Neural cell (in vitro differentiated cells): Measurements from ENCODE around the gene DPP9. TPM values are rescaled to one million over a fixed set of nuclear protein-coding genes. Genes with fewer than 3 reads are reported as not detected.

Experiments used
- H2AFZ ChIP-seq: fragments of 200-600, 300-800 bp; sonication (generic), shearing (Covaris generic); 2 replicates; pipeline ENCODE4 v1.6.0; 2014; ENCODE audit warnings: low read depth, mild to moderate bottlenecking, antibody characterized with exemption, low read length, moderate library complexity
- H3F3A ChIP-seq: fragments of 200-600 bp; shearing (Covaris generic); 2 replicates; pipeline ENCODE4 v1.6.1; 2016; ENCODE audit warnings: mild to moderate bottlenecking, moderate library complexity, mixed read lengths, antibody characterized with exemption, low read length; ENCODE audit not compliant: insufficient read depth, poor library complexity, severe bottlenecking
- H3K27ac ChIP-seq: fragments of 200-600, 300-800 bp; sonication (generic), shearing (Covaris generic); 2 replicates; pipeline ENCODE4 v1.5.1; 2014; ENCODE audit warnings: mild to moderate bottlenecking, low read length, moderate library complexity
- H3K27me3 ChIP-seq: fragments of 300-800, 200-600 bp; sonication (generic), shearing (Covaris generic); 2 replicates; pipeline ENCODE4 v1.6.0; 2014; ENCODE audit warnings: mild to moderate bottlenecking, low read depth, low read length, moderate library complexity; ENCODE audit not compliant: insufficient read depth
- H3K36me3 ChIP-seq: fragments of 300-800, 200-600 bp; sonication (generic), shearing (Covaris generic); 2 replicates; pipeline ENCODE4 v1.5.1; 2014; ENCODE audit warnings: mild to moderate bottlenecking, antibody characterized with exemption, low read length, moderate library complexity; ENCODE audit not compliant: insufficient read depth
- H3K4me2 ChIP-seq: fragments of 300-800, 200-600 bp; sonication (generic), shearing (Covaris generic); 2 replicates; pipeline ENCODE4 v1.6.0; 2014; ENCODE audit warnings: mild to moderate bottlenecking, low read length
- H3K4me3 ChIP-seq: fragments of 300-800, 200-600 bp; sonication (generic), shearing (Covaris generic); 2 replicates; pipeline ENCODE4 v1.5.1; 2014; ENCODE audit warnings: mild to moderate bottlenecking, low read length, moderate library complexity
- H3K79me2 ChIP-seq: fragments of 200-600 bp; shearing (Covaris generic); replicated peaks from 2 replicates; pipeline ENCODE4 v1.6.0; 2014; ENCODE audit warnings: mild to moderate bottlenecking, low read length, moderate library complexity; ENCODE audit not compliant: insufficient read depth
- H3K9ac ChIP-seq: fragments of 300-800, 200-600 bp; sonication (generic), shearing (Covaris generic); 2 replicates; pipeline ENCODE4 v1.6.1; 2016; ENCODE audit warnings: mild to moderate bottlenecking, low read length, mixed read lengths
- H3K9me2 ChIP-seq: fragments of 200-600 bp; shearing (Covaris generic); 2 replicates; pipeline ENCODE4 v1.6.1; 2016; ENCODE audit warnings: mild to moderate bottlenecking, low read length, mixed read lengths; ENCODE audit not compliant: insufficient read depth
- H3K9me3 ChIP-seq: fragments of 200-600, 300-800 bp; sonication (generic), shearing (Covaris generic); 2 replicates; pipeline ENCODE4 v1.6.1; 2016; ENCODE audit warnings: mild to moderate bottlenecking, mixed run types, low read length, moderate library complexity, mixed read lengths
- H4K20me1 ChIP-seq: fragments of 200-600 bp; shearing (Covaris generic); 2 replicates; pipeline ENCODE4 v1.6.1; 2016; ENCODE audit warnings: mild to moderate bottlenecking, mixed run types; ENCODE audit not compliant: insufficient read depth
- CTCF ChIP-seq: fragments of 450-650 bp; IDR thresholded peaks from 2 replicates; pipeline ENCODE4 v1.5.1; 2014; ENCODE audit warnings: antibody characterized with exemption, mild to moderate bottlenecking, moderate library complexity; ENCODE audit not compliant: poor library complexity, severe bottlenecking
- EP300 ChIP-seq: fragments of 450-650 bp; conservative IDR thresholded peaks from 2 replicates; pipeline ENCODE4 v1.6.1; 2014; ENCODE audit warnings: antibody characterized with exemption, mild to moderate bottlenecking, moderate library complexity; ENCODE audit not compliant: poor library complexity, severe bottlenecking
- EZH2 ChIP-seq: fragments of 200-600, 300-800 bp; shearing (Covaris generic), sonication (generic); IDR thresholded peaks from 2 replicates; pipeline ENCODE4 v1.6.1; 2014; ENCODE audit warnings: antibody characterized with exemption, low read length, borderline replicate concordance, mild to moderate bottlenecking; ENCODE audit not compliant: insufficient read depth, poor library complexity, severe bottlenecking
- MXI1 ChIP-seq: fragments of 450-650 bp; conservative IDR thresholded peaks from 2 replicates; pipeline ENCODE4 v1.6.1; 2014; ENCODE audit warnings: antibody characterized with exemption, mild to moderate bottlenecking; ENCODE audit not compliant: poor library complexity, severe bottlenecking
- POLR2AphosphoS5 ChIP-seq: IDR thresholded peaks from 2 replicates; pipeline ENCODE4 v1.6.1; 2012
- RAD21 ChIP-seq: fragments of 450-650 bp; conservative IDR thresholded peaks from 2 replicates; pipeline ENCODE4 v1.6.1; 2014; ENCODE audit warnings: antibody characterized with exemption, mild to moderate bottlenecking, moderate library complexity
- SMC3 ChIP-seq: fragments of 450-650 bp; conservative IDR thresholded peaks from 2 replicates; pipeline ENCODE4 v1.6.1; 2014; ENCODE audit warnings: antibody characterized with exemption, mild to moderate bottlenecking, moderate library complexity; ENCODE audit not compliant: poor library complexity
- TAF1 ChIP-seq: IDR thresholded peaks from 2 replicates; pipeline ENCODE4 v1.6.1; 2012; ENCODE audit warnings: low read depth
- polyA plus RNA-seq: library from polyadenylated mRNA; depleted of rRNA; stranded (reverse); fragments of >200 nt; gene quantifications from 2 replicates; pipeline ENCODE4 v1.2.3, GENCODE V29; 2014
- TF ChIP-seq, protein P1 (sequence below): IDR thresholded peaks from 2 replicates; pipeline ENCODE4 v1.6.1; 2012; ENCODE audit warnings: borderline replicate concordance

The DPP9 gene
- polyA plus RNA-seq, 1 donor from 2014 or later = 11.7 TPM

DNA sequence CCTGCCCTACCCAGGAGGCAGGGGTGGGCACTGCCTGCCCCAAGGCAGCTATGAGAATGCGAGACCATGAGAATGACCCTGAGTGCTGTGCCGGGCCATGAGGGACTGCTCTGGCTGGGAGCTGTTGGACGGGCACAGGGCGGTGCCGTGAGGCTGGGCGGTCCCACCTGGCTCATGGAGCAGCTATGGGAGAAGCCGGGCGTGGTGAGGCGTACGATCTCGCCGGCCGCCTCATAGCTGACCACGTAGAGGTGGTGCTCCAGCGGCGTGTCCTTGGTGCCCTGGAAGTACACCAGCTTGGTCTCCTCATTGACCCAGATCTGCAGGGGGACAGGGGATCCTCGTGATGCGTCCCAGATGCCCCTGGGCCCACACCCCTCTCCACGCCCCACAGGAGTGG lies 34.2 kb downstream of the DPP9 start:
- no peaks in the 10 kb centered on the region for H3K9me3 ChIP-seq
- no peak overlapping the region for H3K9ac ChIP-seq
- no peak overlapping the region for H3K27ac ChIP-seq
- H3K79me2 ChIP-seq = no peaks in the 10 kb centered on the region
- no peaks in the 10 kb centered on the region for H3F3A ChIP-seq
- H3K4me2 ChIP-seq = no peak overlapping the region
- H3K36me3 ChIP-seq = no peaks in the 10 kb centered on the region
- no peak overlapping the region for H3K4me3 ChIP-seq
- H3K27me3 ChIP-seq = no peaks in the 10 kb centered on the region
- TF ChIP-seq RAD21 (no peak), SMC3 (no peak), MXI1 (no peak), CTCF (no peak), TAF1 (no peak), EZH2 (no peak), EP300 (no peak), POLR2AphosphoS5 (no peak)
- TF ChIP-seq, protein P1, sequence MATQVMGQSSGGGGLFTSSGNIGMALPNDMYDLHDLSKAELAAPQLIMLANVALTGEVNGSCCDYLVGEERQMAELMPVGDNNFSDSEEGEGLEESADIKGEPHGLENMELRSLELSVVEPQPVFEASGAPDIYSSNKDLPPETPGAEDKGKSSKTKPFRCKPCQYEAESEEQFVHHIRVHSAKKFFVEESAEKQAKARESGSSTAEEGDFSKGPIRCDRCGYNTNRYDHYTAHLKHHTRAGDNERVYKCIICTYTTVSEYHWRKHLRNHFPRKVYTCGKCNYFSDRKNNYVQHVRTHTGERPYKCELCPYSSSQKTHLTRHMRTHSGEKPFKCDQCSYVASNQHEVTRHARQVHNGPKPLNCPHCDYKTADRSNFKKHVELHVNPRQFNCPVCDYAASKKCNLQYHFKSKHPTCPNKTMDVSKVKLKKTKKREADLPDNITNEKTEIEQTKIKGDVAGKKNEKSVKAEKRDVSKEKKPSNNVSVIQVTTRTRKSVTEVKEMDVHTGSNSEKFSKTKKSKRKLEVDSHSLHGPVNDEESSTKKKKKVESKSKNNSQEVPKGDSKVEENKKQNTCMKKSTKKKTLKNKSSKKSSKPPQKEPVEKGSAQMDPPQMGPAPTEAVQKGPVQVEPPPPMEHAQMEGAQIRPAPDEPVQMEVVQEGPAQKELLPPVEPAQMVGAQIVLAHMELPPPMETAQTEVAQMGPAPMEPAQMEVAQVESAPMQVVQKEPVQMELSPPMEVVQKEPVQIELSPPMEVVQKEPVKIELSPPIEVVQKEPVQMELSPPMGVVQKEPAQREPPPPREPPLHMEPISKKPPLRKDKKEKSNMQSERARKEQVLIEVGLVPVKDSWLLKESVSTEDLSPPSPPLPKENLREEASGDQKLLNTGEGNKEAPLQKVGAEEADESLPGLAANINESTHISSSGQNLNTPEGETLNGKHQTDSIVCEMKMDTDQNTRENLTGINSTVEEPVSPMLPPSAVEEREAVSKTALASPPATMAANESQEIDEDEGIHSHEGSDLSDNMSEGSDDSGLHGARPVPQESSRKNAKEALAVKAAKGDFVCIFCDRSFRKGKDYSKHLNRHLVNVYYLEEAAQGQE = no peak
- H3K9me2 ChIP-seq = no peaks in the 10 kb centered on the region
- H2AFZ ChIP-seq = no peak overlapping the region
- no peaks in the 10 kb centered on the region for H4K20me1 ChIP-seq

DNA sequence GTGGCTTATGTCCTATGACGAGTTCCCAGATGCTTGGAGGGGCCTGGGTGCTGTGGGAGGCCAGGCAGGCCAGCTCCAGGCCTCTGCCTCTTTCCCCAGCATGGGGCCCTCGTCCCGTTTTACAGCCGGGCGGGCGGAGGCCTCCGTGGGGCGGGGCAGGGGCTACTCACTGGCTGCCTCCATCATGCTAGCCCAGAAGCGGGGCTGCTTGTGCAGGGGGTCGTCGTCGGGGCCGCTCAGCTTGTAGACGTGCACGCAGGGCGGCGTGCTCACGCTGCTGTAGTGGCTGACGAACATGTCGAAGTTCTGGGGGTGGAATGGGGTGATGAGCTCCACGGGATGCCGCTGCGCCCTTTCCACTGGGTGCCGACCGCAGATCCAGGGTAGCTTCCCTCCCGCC lies 35.1 kb downstream of the DPP9 start:
- Histone ChIP-seq H3K4me3 (no peak overlapping the region), H3K79me2 (no peaks in the 10 kb centered on the region), H3F3A (no peaks in the 10 kb centered on the region), H3K9me3 (no peaks in the 10 kb centered on the region), H3K27ac (no peak overlapping the region), H3K9me2 (no peaks in the 10 kb centered on the region), H3K27me3 (no peaks in the 10 kb centered on the region), H2AFZ (no peak overlapping the region), H3K4me2 (no peak overlapping the region), H4K20me1 (no peaks in the 10 kb centered on the region), H3K36me3 (no peaks in the 10 kb centered on the region), H3K9ac (no peak overlapping the region)
- TF ChIP-seq EP300 (no peak), POLR2AphosphoS5 (no peak), TAF1 (no peak), MXI1 (no peak), SMC3 (no peak), CTCF (no peak), RAD21 (no peak), EZH2 (no peak)
- TF ChIP-seq, protein P1 = no peak
